HCT116 (cell line): ENCODE data around the gene HRH3. TPM values are rescaled to one million over a fixed set of nuclear protein-coding genes. Genes with fewer than 3 reads are reported as not detected.

ENCODE experiments used
- ATAC-seq: fragments of 200-7000 bp; cut with Tn5 transposase; 2 replicates; pipeline ENCODE4 v1.9.1; 2020; ENCODE audit warnings: mild to moderate bottlenecking, moderate library complexity
- BruUV-seq: library from RNA; stranded (reverse); fragments of 400-500 nt; replicated peaks from 2 replicates; lab custom pipeline; 2021; lab: Mats Ljungman, UMichigan
- CTCF ChIA-PET: fragments of 300-600 bp; sonication (Branson Sonifier 250); formaldehyde crosslinking; loops from one replicate; lab custom pipeline; 2021; ENCODE audit warnings: antibody characterized with exemption; lab: Charles Lee
- POLR2A ChIA-PET: fragments of 300-600, 350-600 bp; sonication (Branson Sonifier 250); formaldehyde crosslinking; loops from one replicate; lab custom pipeline; 2021; ENCODE audit warnings: antibody characterized with exemption; lab: Charles Lee
- RAD21 ChIA-PET, 2 experiments: fragments of 300-600 bp; sonication (Branson Sonifier 250); formaldehyde crosslinking; loops; one replicate each; lab custom pipeline; 2023; ENCODE audit warnings: low total read pairs in 2 of 2; ENCODE audit not compliant: uncharacterized antibody in 2 of 2, unreplicated experiment in 2 of 2, low non-redundant PET in 1 of 2; lab: Charles Lee
- DNase-seq: peaks from one replicate; pipeline ENCODE4 v3.0.0-alpha.2; 2010; ENCODE audit warnings: low read depth, low spot score
- H2AFZ ChIP-seq: fragments of 200-600 bp; shearing (Covaris generic), sonication (generic); 2 replicates; pipeline ENCODE4 v1.6.1; 2017; ENCODE audit warnings: low read depth, mixed run types, mixed read lengths, antibody characterized with exemption, low read length; ENCODE audit not compliant: poor library complexity, severe bottlenecking
- H3K27ac ChIP-seq: 2 replicates; pipeline ENCODE4 v1.5.1; 2012; ENCODE audit warnings: low read depth, low read length
- H3K27me3 ChIP-seq: fragments of 200-600 bp; sonication (generic); 2 replicates; pipeline ENCODE4 v1.6.1; 2016; ENCODE audit warnings: mixed run types, low read length, mixed read lengths; ENCODE audit not compliant: insufficient read depth
- H3K36me3 ChIP-seq, 2 experiments: fragments of 200-500 bp in 1 of 2; fragments of 200-600 bp in 1 of 2; sonication (Bioruptor generic) in 1 of 2; sonication (generic) in 1 of 2; 2 replicates each; pipeline versions ENCODE4 v1.5.1 to v1.6.1; 2014 to 2016; ENCODE audit warnings: low read length in 2 of 2, inconsistent platforms in 1 of 2, mixed read lengths in 1 of 2, mixed run types in 1 of 2; ENCODE audit not compliant: insufficient read depth in 2 of 2, control insufficient read depth in 1 of 2
- H3K4me1 ChIP-seq, 2 experiments: fragments of 200-600 bp in 1 of 2; sonication (generic) in 1 of 2; 2 replicates each; pipeline versions ENCODE4 v1.5.1 to v1.6.1; 2012 to 2017; ENCODE audit warnings: low read length in 2 of 2, inconsistent platforms in 1 of 2, mild to moderate bottlenecking in 1 of 2, mixed read lengths in 1 of 2, mixed run types in 1 of 2, moderate library complexity in 1 of 2; ENCODE audit not compliant: insufficient read depth in 2 of 2, control insufficient read depth in 1 of 2
- H3K4me2 ChIP-seq: fragments of 200-600 bp; sonication (generic); 2 replicates; pipeline ENCODE4 v1.6.1; 2017; ENCODE audit warnings: mixed run types, low read length, mixed read lengths
- H3K4me3 ChIP-seq, 2 experiments: fragments of 200-600 bp in 1 of 2; sonication (generic) in 1 of 2; replicated peaks in 1 of 2; 2 replicates each; pipeline ENCODE4 v1.5.1; 2011 to 2016; ENCODE audit warnings: low read length in 2 of 2, control low read depth in 1 of 2, low read depth in 1 of 2, mild to moderate bottlenecking in 1 of 2, mixed read lengths in 1 of 2, mixed run types in 1 of 2
- H3K79me2 ChIP-seq: fragments of 200-600 bp; sonication (generic); 2 replicates; pipeline ENCODE4 v1.6.1; 2017; ENCODE audit warnings: mild to moderate bottlenecking, mixed run types, low read length, moderate library complexity, mixed read lengths; ENCODE audit not compliant: insufficient read depth
- H3K9ac ChIP-seq: fragments of 200-600 bp; sonication (generic); 2 replicates; pipeline ENCODE4 v1.6.1; 2016; ENCODE audit warnings: low read length, mixed read lengths
- H3K9me2 ChIP-seq: fragments of 200-600 bp; sonication (generic), shearing (Covaris generic); 2 replicates; pipeline ENCODE4 v1.6.1; 2017; ENCODE audit warnings: mixed run types, mild to moderate bottlenecking, moderate library complexity; ENCODE audit not compliant: insufficient read depth
- H3K9me3 ChIP-seq, 2 experiments: fragments of 200-500 bp in 1 of 2; fragments of 200-600 bp in 1 of 2; sonication (Bioruptor generic) in 1 of 2; sonication (generic) in 1 of 2; 2 replicates each; pipeline ENCODE4 v1.6.1; 2014 to 2017; ENCODE audit warnings: low read length in 2 of 2, mixed read lengths in 2 of 2, inconsistent platforms in 1 of 2, low read depth in 1 of 2, mild to moderate bottlenecking in 1 of 2, mixed run types in 1 of 2, moderate library complexity in 1 of 2; ENCODE audit not compliant: control insufficient read depth in 1 of 2, insufficient read depth in 1 of 2
- H4K20me1 ChIP-seq: fragments of 200-600 bp; sonication (generic), shearing (Covaris generic); 2 replicates; pipeline ENCODE4 v1.6.1; 2017; ENCODE audit warnings: mixed run types, mild to moderate bottlenecking, moderate library complexity; ENCODE audit not compliant: insufficient read depth
- ATF3 ChIP-seq: IDR thresholded peaks from 2 replicates; pipeline ENCODE4 v1.6.1; 2012
- CBX3 ChIP-seq: IDR thresholded peaks from 2 replicates; pipeline ENCODE4 v1.6.1; 2012; ENCODE audit warnings: low read depth
- CEBPB ChIP-seq: IDR thresholded peaks from 2 replicates; pipeline ENCODE4 v1.6.1; 2012; ENCODE audit warnings: low read depth
- CTCF ChIP-seq, 3 experiments: fragments of 200-600 bp in 1 of 3; sonication (generic) in 1 of 3; IDR thresholded peaks in 2 of 3; conservative IDR thresholded peaks in 1 of 3; 2 replicates each; pipeline ENCODE4 v1.5.1; 2012 to 2017; ENCODE audit warnings: low read depth in 2 of 3, low read length in 2 of 3, antibody characterized with exemption in 1 of 3, borderline replicate concordance in 1 of 3, control low read depth in 1 of 3, mild to moderate bottlenecking in 1 of 3, mixed read lengths in 1 of 3, mixed run types in 1 of 3, moderate library complexity in 1 of 3; ENCODE audit not compliant: insufficient read depth in 1 of 3
- ELF1 ChIP-seq: IDR thresholded peaks from 2 replicates; pipeline ENCODE4 v1.6.1; 2012; ENCODE audit warnings: low read depth, borderline replicate concordance
- EZH2 ChIP-seq: fragments of 200-600 bp; sonication (generic); IDR thresholded peaks from 2 replicates; pipeline ENCODE4 v1.6.1; 2017; ENCODE audit warnings: antibody characterized with exemption, mixed run types
- FOSL1 ChIP-seq: IDR thresholded peaks from 2 replicates; pipeline ENCODE4 v1.6.1; 2012; ENCODE audit warnings: low read depth
- JUND ChIP-seq: IDR thresholded peaks from 2 replicates; pipeline ENCODE4 v1.6.1; 2012
- RAD21 ChIP-seq: IDR thresholded peaks from 2 replicates; pipeline ENCODE4 v1.6.1; 2012; ENCODE audit warnings: low read depth, mild to moderate bottlenecking
- SRF ChIP-seq: IDR thresholded peaks from 2 replicates; pipeline ENCODE4 v1.6.1; 2012; ENCODE audit warnings: low read depth
- TCF7L2 ChIP-seq: IDR thresholded peaks from 2 replicates; pipeline ENCODE4 v1.7.0; 2011; ENCODE audit warnings: borderline replicate concordance, inconsistent platforms; ENCODE audit not compliant: insufficient read depth, insufficient read length; ENCODE audit errors: extremely low read depth
- YY1 ChIP-seq: IDR thresholded peaks from 2 replicates; pipeline ENCODE4 v1.6.1; 2011; ENCODE audit warnings: low read length, low read depth, moderate library complexity, mild to moderate bottlenecking; ENCODE audit not compliant: insufficient replicate concordance; ENCODE audit errors: extremely low read depth
- ZBTB33 ChIP-seq: IDR thresholded peaks from 2 replicates; pipeline ENCODE4 v1.6.1; 2011; ENCODE audit warnings: mild to moderate bottlenecking, low read length, moderate library complexity; ENCODE audit not compliant: insufficient replicate concordance; ENCODE audit errors: extremely low read depth
- ZFX ChIP-seq: fragments of 450-650 bp; IDR thresholded peaks from 2 replicates; pipeline ENCODE4 v1.6.1; 2017
- intact Hi-C: fragments of 100-400 bp; cut with micrococcal nuclease; formaldehyde crosslinking; loops from 2 replicates; pipeline ENCODE4 v1.10.0; 2022
- total RNA-seq: library from RNA; stranded (reverse); gene quantifications from one replicate; pipeline ENCODE4 v1.2.1, GENCODE V29; 2021; ENCODE audit not compliant: unreplicated experiment
- TF ChIP-seq, protein P1 (sequence below): IDR thresholded peaks from 2 replicates; pipeline ENCODE4 v1.6.1; 2012

HRH3 gene
- total RNA-seq, 1 experiment from 2014 or later = not detected

DNA sequence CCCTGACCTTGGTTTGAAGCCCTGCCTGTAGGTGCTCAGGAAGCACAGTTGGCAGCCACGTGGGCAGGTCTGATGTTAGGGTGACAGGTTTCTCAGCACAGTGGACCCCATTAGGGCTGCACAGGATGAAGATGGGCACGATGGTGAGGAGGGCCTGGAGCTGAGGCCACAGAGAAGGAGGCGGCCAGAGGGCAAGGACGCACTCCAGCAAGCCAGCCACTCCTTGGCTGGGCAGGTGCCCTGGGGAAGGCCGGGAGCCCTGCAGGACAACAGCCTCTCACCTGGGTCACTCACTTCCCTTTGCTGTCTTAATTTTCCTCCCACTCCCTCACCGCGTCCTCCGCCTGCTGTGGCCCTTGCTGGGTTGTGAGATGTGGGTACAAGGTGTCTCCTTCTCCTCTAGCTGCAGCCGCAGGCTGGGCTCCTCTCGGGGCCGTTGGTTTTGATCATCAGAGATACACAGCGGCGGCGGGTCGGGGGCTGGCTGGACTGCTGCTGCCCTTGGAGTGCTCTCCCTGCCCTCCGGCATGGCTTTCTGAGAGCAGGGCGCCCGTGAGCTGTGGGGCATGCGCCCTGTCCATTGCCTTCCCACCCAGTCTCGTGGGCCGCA is 23.9 kb upstream of the HRH3 start:
- no TSS peak for BruUV-seq
- no peaks in the 10 kb centered on the region for H3K27me3 ChIP-seq
- no peak overlapping the region for H3K4me3 ChIP-seq
- H3K36me3 ChIP-seq = no peaks in the 10 kb centered on the region
- H4K20me1 ChIP-seq = no peaks in the 10 kb centered on the region
- POLR2A ChIA-PET = no interaction called here
- no peak overlapping the region for H3K9ac ChIP-seq
- no peak overlapping the region for H2AFZ ChIP-seq
- TF ChIP-seq CTCF (IDR thresholded peaks at IDR 0.05 in 2 of 3, conservative IDR thresholded peaks at IDR 0.05 in 1 of 3; ENCODE audit: borderline replicate concordance in 1 of 3, insufficient read depth in 1 of 3, low read depth in 2 of 3, low read length in 2 of 3) (no peak), RAD21 (no peak), ELF1 (no peak), ZFX (no peak), ZBTB33 (no peak), TCF7L2 (no peak), YY1 (no peak), CBX3 (no peak), FOSL1 (no peak), SRF (no peak), CEBPB (no peak), JUND (no peak), ATF3 (no peak), EZH2 (no peak)
- TF ChIP-seq, protein P1, sequence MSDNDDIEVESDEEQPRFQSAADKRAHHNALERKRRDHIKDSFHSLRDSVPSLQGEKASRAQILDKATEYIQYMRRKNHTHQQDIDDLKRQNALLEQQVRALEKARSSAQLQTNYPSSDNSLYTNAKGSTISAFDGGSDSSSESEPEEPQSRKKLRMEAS = no peak
- TF ChIP-seq, all 23 proteins: peak for 0
- H3K4me1 ChIP-seq = peaks cover 0 to 12% of the 10 kb centered on the region in 2 experiments; a peak in 2 of 4 replicates
- intact Hi-C loops = no loop called here
- H3K27ac ChIP-seq = no peak overlapping the region
- no peak for ATAC-seq
- no peak for DNase-seq
- H3K9me2 ChIP-seq = no peaks in the 10 kb centered on the region
- peaks cover 28% of the 10 kb centered on the region for H3K79me2 ChIP-seq
- H3K4me2 ChIP-seq = no peak overlapping the region
- H3K9me3 ChIP-seq = no peaks in the 10 kb centered on the region
- RAD21 ChIA-PET = no interaction called here
- CTCF ChIA-PET = no interaction called here
